ENCODE results near the gene MLLT10. TPM values are rescaled to one million over a fixed set of nuclear protein-coding genes. Genes with fewer than 3 reads are reported as not detected.

Gene MLLT10
- total RNA-seq, 1 experiment from 2014 or later, result 45.2 TPM

- Histone ChIP-seq H3K36me3 (ENCODE audit: control insufficient read depth in 1 of 2, insufficient read depth in 2 of 2, low read length in 2 of 2) (peaks cover 0 to under 1% of the 10 kb centered on the region in 2 experiments; a peak in 1 of 4 replicates), H2AFZ (ENCODE audit: low read depth, low read length, poor library complexity, severe bottlenecking) (no peak overlapping the region), H3K27me3 (ENCODE audit: insufficient read depth, low read length) (no peaks in the 10 kb centered on the region), H3K4me2 (ENCODE audit: low read length) (no peak overlapping the region), H3K79me2 (ENCODE audit: insufficient read depth, low read length) (peaks cover 93% of the 10 kb centered on the region), H3K4me1 (ENCODE audit: control insufficient read depth in 1 of 2, insufficient read depth in 2 of 2, low read length in 2 of 2) (no peaks in the 10 kb centered on the region; a peak in 1 of 4 replicates), H3K4me3 (replicated peaks in 1 of 2; ENCODE audit: low read depth in 1 of 2, low read length in 2 of 2) (no peak overlapping the region), H3K9ac (ENCODE audit: low read length) (no peak overlapping the region), H3K9me3 (ENCODE audit: control insufficient read depth in 1 of 2, insufficient read depth in 1 of 2, low read depth in 1 of 2, low read length in 2 of 2) (no peaks in the 10 kb centered on the region), H4K20me1 (ENCODE audit: insufficient read depth) (peaks cover 5% of the 10 kb centered on the region), H3K9me2 (ENCODE audit: insufficient read depth) (no peaks in the 10 kb centered on the region), H3K27ac (ENCODE audit: low read depth, low read length) (no peak overlapping the region)
- intact Hi-C loops (cut with micrococcal nuclease), result no loop called here
- ATAC-seq, result no peak
- ChIA-PET CTCF (no interaction called here), POLR2A (no interaction called here), RAD21 (ENCODE audit: low non-redundant PET in 1 of 2, low total read pairs in 2 of 2, uncharacterized antibody in 2 of 2, unreplicated experiment in 2 of 2) (no interaction called here)
- no peak for TF ChIP-seq EGR1 (IDR thresholded peaks at IDR 0.05; ENCODE audit: low read depth)
- no peak for TF ChIP-seq REST (IDR thresholded peaks at IDR 0.05; ENCODE audit: low read depth)
- TF ChIP-seq SRF (IDR thresholded peaks at IDR 0.05; ENCODE audit: low read depth), result no peak
- no peak for TF ChIP-seq ZNF274 (IDR thresholded peaks at IDR 0.05; ENCODE audit: low read depth, low read length)
- no peak for TF ChIP-seq SP1 (IDR thresholded peaks at IDR 0.05; ENCODE audit: low read depth)
- TF ChIP-seq EZH2phosphoT487 (IDR thresholded peaks at IDR 0.05; ENCODE audit: borderline replicate concordance), result no peak
- no peak for TF ChIP-seq ELF1 (IDR thresholded peaks at IDR 0.05; ENCODE audit: borderline replicate concordance, low read depth)
- TF ChIP-seq CBX3 (IDR thresholded peaks at IDR 0.05; ENCODE audit: low read depth), result no peak
- TF ChIP-seq SIN3A (IDR thresholded peaks at IDR 0.05; ENCODE audit: low read depth), result no peak
- no peak for DNase-seq (ENCODE audit: low read depth, low spot score)
- BruUV-seq (replicated peaks), result no TSS peak
These were observed 66.9 kb downstream of the MLLT10 start for GRCh38 chr10:21600804-21601433.
